ENCODE results near the gene GPR26.
"Not testable (repeated sequence)": the region's sequence is repeated elsewhere in the genome, so short reads cannot be mapped to it uniquely, and the experiment has no call there.

GPR26 gene

GRCh38 chr10:123715546-123715945 lies 49.4 kb downstream of the GPR26 start:
- DNase-seq (ENCODE audit: low read depth in 2 of 2): no peak

GRCh38 chr10:123717336-123717735 lies 51.2 kb downstream of the GPR26 start:
- no peak for DNase-seq (ENCODE audit: low read depth in 2 of 2)

GRCh38 chr10:123718544-123719060 lies 52.4 kb downstream of the GPR26 start:
- DNase-seq (ENCODE audit: low read depth in 2 of 2): no peak

- no peak for DNase-seq (ENCODE audit: low read depth in 2 of 2)
Observed at GRCh38 chr10:123720536-123720935, 54.4 kb downstream of the GPR26 start.

GRCh38 chr10:123721441-123722049 lies 55.4 kb downstream of the GPR26 start:
- no peak for DNase-seq (ENCODE audit: low read depth in 2 of 2)

- no peak for DNase-seq (ENCODE audit: low read depth in 2 of 2)
Observed at GRCh38 chr10:123722351-123722750, 56.2 kb downstream of the GPR26 start.

- no peak for DNase-seq (ENCODE audit: low read depth in 2 of 2)
Observed at GRCh38 chr10:123724747-123725146, 58.6 kb downstream of the GPR26 start.

- DNase-seq (ENCODE audit: low read depth in 2 of 2): no peak
Observed at GRCh38 chr10:123726381-123726780, 60.2 kb downstream of the GPR26 start.

- DNase-seq (ENCODE audit: low read depth in 2 of 2): no peak
Observed at GRCh38 chr10:123726836-123727235, 60.7 kb downstream of the GPR26 start.

- DNase-seq (ENCODE audit: low read depth in 2 of 2): no peak
Observed at GRCh38 chr10:123729523-123729922, 63.4 kb downstream of the GPR26 start.

GRCh38 chr10:123736917-123737316 lies 70.8 kb downstream of the GPR26 start:
- DNase-seq (ENCODE audit: low read depth in 2 of 2): not testable (repeated sequence)

GRCh38 chr10:123741146-123741545 lies 75.0 kb downstream of the GPR26 start:
- no peak for DNase-seq (ENCODE audit: low read depth in 2 of 2)

- DNase-seq (ENCODE audit: low read depth in 2 of 2): no peak
Observed at GRCh38 chr10:123741711-123742110, 75.6 kb downstream of the GPR26 start.

- DNase-seq (ENCODE audit: low read depth in 2 of 2): no peak
Observed at GRCh38 chr10:123742751-123743440, 76.7 kb downstream of the GPR26 start.

GRCh38 chr10:123743441-123744223 lies 77.5 kb downstream of the GPR26 start:
- DNase-seq (ENCODE audit: low read depth in 2 of 2): no peak

- no peak for DNase-seq (ENCODE audit: low read depth in 2 of 2)
Observed at GRCh38 chr10:123744224-123744536, 78.0 kb downstream of the GPR26 start.

Measured in activated CD8-positive, alpha-beta memory T cell treated with anti-CD3 and anti-CD28 coated beads for 4 hours (primary cell).